ENCODE data around the gene CYP4F12.

Gene CYP4F12

DNA sequence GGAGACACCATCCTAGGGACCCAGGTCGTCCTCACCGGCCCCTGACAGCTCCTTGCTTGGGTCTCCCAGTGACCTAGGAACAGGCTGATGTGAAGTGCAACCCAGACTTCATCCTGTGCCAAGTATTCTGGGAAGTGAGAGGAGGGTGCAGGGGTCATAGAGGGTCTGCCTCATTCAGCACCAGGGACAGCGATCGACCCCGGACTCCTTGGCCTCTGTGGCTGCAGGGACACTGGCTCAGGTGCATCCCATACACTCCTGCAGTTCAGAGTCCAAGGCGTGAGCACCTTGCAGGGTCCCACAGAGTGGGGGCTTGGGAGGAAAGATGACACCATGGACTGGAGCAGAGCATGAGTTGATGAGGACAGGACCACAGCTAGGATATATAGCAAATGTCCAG lies 44.9 kb downstream of the CYP4F12 start:
- no peak for DNase-seq

DNA sequence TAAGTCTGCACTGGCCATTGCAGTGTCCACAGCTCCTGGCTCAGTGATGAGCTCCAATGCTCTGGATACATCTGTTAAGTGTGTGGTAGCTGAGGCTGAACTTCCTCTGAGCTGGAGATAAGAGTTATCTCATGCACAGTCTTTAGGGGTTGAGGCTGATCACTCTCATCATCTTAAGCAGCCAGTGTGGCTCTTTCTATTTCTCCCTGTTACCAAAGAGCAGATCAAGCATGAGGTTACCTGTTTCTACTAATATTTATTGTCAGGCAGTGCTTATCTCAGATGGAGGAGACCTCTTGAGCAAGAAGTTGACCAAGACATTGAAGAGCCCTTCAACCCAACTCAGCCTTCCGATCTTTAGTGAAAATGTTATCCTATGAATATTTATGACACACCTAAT lies 48.4 kb downstream of the CYP4F12 start:
- no peak for DNase-seq

DNA sequence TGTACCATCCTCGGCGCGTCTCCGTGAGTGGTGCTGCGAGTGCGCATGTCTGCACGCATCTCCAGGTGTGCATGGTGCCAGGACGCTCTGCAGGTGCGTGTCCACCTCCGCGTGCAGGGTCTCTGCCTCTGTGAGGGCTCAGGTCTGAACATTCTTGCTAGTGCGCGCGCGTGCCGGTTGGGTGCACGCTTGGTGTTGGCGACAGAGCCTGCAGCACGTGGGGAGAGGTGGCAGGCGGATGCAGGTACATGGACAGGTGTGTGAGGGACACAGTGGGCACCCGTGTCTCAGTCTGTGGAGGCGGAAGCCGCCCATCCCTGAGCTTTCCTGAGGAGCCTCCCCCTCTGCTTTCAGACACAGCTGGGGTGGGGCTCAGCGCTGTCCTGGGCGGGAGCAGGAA lies 50.1 kb downstream of the CYP4F12 start:
- no peak for DNase-seq

DNA sequence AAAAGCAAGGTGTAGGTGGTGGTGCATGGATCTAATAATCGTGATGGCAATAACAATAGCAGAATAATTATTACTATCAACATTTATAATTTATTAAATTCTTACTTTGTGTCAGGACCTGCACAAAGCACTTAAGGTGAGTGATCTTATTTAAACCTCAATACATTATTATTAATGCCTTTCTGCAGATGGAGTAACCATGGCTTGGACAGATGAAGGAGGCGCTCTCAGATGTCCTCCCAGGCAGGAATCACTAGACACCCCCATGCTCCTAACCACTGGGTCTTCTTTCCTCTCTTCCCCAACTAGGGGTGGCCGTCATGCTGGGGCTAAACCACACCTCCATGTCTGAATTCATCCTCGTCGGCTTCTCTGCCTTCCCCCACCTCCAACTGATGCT lies 54.8 kb downstream of the CYP4F12 start, which contains the start of gene OR10H2:
Gene OR10H2, plus strand, starts transcription at position 301 of the 400 bp plus-strand sequence. Its CDS starts 20 bp downstream, at position 321.
- no peak for DNase-seq

DNA sequence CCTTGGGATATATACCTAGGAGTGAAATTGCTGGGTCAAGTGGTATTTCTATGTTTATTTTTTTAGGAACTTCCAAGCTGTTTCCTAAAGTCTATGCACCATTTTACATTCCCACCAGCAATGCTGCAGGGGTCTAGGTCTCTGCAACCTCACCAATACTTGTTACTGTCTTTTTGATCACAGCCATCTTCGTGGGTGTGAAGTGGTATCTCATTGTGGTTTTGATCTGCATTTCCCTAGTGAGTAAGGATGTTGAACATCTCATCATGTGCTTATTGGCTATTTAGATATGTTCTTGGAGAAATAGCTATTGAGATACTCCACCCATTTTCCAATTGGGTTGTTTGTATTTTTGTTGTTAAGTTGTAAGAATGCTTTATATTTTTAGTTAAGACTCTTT lies 57.7 kb downstream of the CYP4F12 start:
- no peak for DNase-seq

DNA sequence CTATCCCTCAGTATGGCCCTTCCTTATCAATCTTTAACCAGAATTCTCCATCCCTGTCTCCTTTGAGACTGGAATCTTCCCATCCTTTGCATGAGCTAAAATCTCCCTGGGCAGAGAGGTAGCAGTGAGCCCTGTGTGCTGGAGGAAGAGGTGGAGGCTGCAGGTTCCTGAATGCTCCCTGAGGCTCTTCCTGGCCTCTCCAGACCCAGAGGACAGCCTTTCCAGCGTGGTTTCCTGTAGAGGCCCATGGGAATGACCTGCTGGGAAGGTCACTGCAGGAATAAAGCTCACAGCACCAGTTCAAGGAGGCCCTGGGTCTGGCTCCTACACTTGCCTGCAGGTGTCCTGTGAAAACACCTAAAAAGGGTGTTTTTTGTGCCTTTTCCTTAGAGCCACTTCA lies 59.5 kb downstream of the CYP4F12 start:
- DNase-seq: no peak

DNA sequence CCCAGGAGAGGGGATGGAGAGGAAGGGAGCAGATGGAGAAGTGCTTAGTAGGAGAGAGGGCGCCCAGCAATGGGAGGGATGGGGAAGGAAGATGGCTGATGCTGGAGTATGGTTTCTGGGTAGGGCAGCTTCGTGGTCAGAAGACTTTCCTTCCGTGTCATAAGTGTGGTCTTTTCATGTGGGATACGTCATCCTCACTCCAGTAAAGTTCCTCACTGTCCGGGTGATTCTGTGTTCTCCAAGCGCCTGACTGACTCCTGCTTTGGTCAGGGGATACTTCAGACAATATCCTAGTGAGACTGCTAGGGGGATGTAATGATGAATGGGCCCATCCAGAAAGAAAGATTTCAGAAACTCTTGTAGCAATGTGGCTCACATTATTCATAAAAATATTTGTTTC lies 61.0 kb downstream of the CYP4F12 start:
- DNase-seq: no peak

DNA sequence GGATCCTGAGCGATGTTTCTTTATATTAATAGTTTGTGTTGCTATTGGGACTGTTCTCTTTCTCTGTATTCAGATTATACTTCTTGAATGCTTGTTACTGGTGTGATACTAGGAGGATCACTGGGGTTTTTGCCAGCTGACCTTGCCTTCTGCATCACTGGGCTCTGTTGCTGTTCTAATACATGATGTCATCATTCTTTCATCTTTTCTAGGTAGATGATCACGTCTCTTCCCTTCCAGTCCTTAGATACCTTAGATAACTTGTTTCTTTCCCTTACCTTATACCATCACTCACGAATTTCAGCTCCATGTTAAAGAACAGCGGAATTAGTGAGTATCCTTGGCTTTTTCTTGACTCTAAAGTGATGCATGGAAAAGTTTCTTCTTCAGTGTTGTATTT lies 64.8 kb downstream of the CYP4F12 start, which contains the start of gene OR10H3:
Gene OR10H3, plus strand, starts transcription at position 264 of the 400 bp plus-strand sequence. CDS start 3,408 bp downstream, outside the sequence.
- no peak for DNase-seq

DNA sequence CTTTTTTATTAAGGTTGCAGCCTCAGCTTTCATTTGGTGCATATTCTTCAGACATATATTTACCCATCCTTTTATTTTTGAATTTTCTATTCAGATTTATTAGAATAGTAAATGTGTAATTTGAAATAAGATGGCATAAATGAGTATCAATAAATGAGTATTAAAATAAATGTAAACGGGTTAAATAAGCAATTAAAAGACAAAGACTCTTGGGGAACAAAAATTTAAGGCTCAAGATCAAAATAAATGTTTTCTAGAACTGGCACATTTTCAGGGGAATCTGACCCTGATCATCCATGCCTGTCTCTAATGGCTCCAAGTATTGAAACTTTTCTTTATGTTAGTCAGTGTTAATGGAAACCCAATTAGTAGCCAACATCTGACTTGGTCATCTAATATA lies 67.9 kb downstream of the CYP4F12 start:
- DNase-seq: no peak
